Endodermal cell (in vitro differentiated cells): ENCODE results near the gene DRD4. TPM values are rescaled to one million over a fixed set of nuclear protein-coding genes. Genes with fewer than 3 reads are reported as not detected.

Experiments used
- DNase-seq: peaks from one replicate; pipeline ENCODE4 v3.0.0-alpha.2; 2017
- H3K27ac ChIP-seq: 2 replicates; pipeline ENCODE4 v1.5.1; 2013; ENCODE audit warnings: mild to moderate bottlenecking, low read depth, low read length, moderate library complexity
- H3K27me3 ChIP-seq: 2 replicates; pipeline ENCODE4 v1.6.1; 2013; ENCODE audit warnings: mild to moderate bottlenecking, low read length, moderate library complexity; ENCODE audit not compliant: insufficient read depth, control insufficient read depth, poor library complexity, severe bottlenecking
- H3K36me3 ChIP-seq: 2 replicates; pipeline ENCODE4 v1.7.0; 2013; ENCODE audit warnings: mild to moderate bottlenecking, low read length, moderate library complexity; ENCODE audit not compliant: control insufficient read depth, insufficient read depth
- H3K4me1 ChIP-seq: one replicate; pipeline ENCODE4 v1.7.0; 2013; ENCODE audit warnings: low read length; ENCODE audit not compliant: control insufficient read depth, insufficient read depth
- H3K4me3 ChIP-seq: 2 replicates; pipeline ENCODE4 v1.5.1; 2013; ENCODE audit warnings: mild to moderate bottlenecking, low read length, moderate library complexity
- H3K9ac ChIP-seq: 2 replicates; pipeline ENCODE4 v1.6.1; 2013; ENCODE audit warnings: mild to moderate bottlenecking, low read length, moderate library complexity; ENCODE audit not compliant: poor library complexity, severe bottlenecking; ENCODE audit errors: extremely low read depth
- H3K9me3 ChIP-seq: 2 replicates; pipeline ENCODE4 v1.6.1; 2013; ENCODE audit warnings: mild to moderate bottlenecking, low read length, moderate library complexity; ENCODE audit not compliant: control insufficient read depth
- H3K27ac Mint-ChIP-seq: 2 replicates; pipeline ENCODE4 v1.8.0; 2020; ENCODE audit warnings: mixed read lengths
- H3K27me3 Mint-ChIP-seq: 2 replicates; pipeline ENCODE4 v1.8.0; 2021; ENCODE audit warnings: mild to moderate bottlenecking, mixed read lengths; ENCODE audit not compliant: insufficient read depth
- H3K36me3 Mint-ChIP-seq: 2 replicates; pipeline ENCODE4 v1.8.0; 2020; ENCODE audit warnings: low read depth, mixed read lengths
- H3K4me1 Mint-ChIP-seq: 2 replicates; pipeline ENCODE4 v1.8.0; 2020; ENCODE audit warnings: mixed read lengths
- H3K4me3 Mint-ChIP-seq: 2 replicates; pipeline ENCODE4 v1.8.0; 2020; ENCODE audit warnings: mild to moderate bottlenecking, moderate library complexity, mixed read lengths
- H3K9me3 Mint-ChIP-seq: 2 replicates; pipeline ENCODE4 v1.8.0; 2020; ENCODE audit warnings: mild to moderate bottlenecking, mixed read lengths
- WGBS, 2 experiments: methylation state at CpG; one replicate each; pipeline versions ENCODE4 v1.1.5 to v1.1.7; 2013; ENCODE audit warnings: missing lambda C conversion rate in 2 of 2, mixed read lengths in 1 of 2; ENCODE audit not compliant: insufficient coverage in 1 of 2, insufficient read length in 1 of 2; 5-methylcytosine and 5-hydroxymethylcytosine counted together
- total RNA-seq, 2 donors: library from RNA; stranded (reverse); fragmentation: NEBNext Ultra II Directional in 1 of 2; extraction: Animal tissue kit (Norgen Biotek cat#: 25700) in 1 of 2; gene quantifications; 2 replicates in 1 of 2; 3 replicates in 1 of 2; pipeline ENCODE4 v1.2.1, GENCODE V29; 2021
- TF ChIP-seq, protein P1 (sequence below): fragments of 200-600 bp; sonication (generic); conservative IDR thresholded peaks from 2 replicates; pipeline ENCODE4 v1.5.0; 2021; ENCODE audit warnings: antibody characterized with exemption, mild to moderate bottlenecking

Gene DRD4
- total RNA-seq, 2 donors from 2014 or later, result 1.8 to 2.7 TPM

DNA sequence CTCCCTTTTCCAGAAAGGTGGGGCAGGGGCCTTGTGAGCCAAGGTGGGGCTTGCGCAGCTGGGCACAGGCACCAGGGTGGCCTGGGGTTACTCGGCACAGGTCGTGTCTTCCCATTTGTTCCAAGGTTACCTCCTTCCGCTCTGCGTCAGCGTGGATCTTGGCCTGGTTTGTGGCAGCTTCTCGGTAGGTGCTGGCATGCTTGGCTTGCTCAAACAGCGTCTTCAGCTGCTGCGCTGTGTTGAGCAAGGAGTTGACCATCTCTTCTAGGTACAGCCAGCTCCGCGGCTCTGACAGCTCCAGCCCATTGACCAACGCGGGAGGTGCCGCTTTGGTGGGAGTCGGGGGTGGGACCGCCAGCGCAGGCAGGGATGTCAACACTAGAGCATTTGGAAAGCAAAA, 37.3 kb downstream of the DRD4 start:
- H3K9me3 Mint-ChIP-seq, result no peaks in the 10 kb centered on the region
- Histone ChIP-seq H3K4me1 (no peaks in the 10 kb centered on the region), H3K4me3 (no peak overlapping the region), H3K9me3 (no peaks in the 10 kb centered on the region), H3K36me3 (peaks cover 36% of the 10 kb centered on the region), H3K27me3 (no peaks in the 10 kb centered on the region), H3K9ac (no peak overlapping the region), H3K27ac (no peak overlapping the region)
- WGBS, 2 experiments, result 92 to 95% methylated on average over 16 to 17 of the region's 17 CpGs
- H3K4me3 Mint-ChIP-seq, result no peak overlapping the region
- H3K4me1 Mint-ChIP-seq, result no peaks in the 10 kb centered on the region
- H3K36me3 Mint-ChIP-seq, result peaks cover 58% of the 10 kb centered on the region
- DNase-seq, result no peak
- TF ChIP-seq, protein P1, sequence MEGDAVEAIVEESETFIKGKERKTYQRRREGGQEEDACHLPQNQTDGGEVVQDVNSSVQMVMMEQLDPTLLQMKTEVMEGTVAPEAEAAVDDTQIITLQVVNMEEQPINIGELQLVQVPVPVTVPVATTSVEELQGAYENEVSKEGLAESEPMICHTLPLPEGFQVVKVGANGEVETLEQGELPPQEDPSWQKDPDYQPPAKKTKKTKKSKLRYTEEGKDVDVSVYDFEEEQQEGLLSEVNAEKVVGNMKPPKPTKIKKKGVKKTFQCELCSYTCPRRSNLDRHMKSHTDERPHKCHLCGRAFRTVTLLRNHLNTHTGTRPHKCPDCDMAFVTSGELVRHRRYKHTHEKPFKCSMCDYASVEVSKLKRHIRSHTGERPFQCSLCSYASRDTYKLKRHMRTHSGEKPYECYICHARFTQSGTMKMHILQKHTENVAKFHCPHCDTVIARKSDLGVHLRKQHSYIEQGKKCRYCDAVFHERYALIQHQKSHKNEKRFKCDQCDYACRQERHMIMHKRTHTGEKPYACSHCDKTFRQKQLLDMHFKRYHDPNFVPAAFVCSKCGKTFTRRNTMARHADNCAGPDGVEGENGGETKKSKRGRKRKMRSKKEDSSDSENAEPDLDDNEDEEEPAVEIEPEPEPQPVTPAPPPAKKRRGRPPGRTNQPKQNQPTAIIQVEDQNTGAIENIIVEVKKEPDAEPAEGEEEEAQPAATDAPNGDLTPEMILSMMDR, result no peak
- H3K27me3 Mint-ChIP-seq, result no peaks in the 10 kb centered on the region
- H3K27ac Mint-ChIP-seq, result no peak overlapping the region

GRCh38 chr11:678297-678696, 41.2 kb downstream of the DRD4 start:
- no peaks in the 10 kb centered on the region for H3K27me3 ChIP-seq
- 97% methylated on average over 3 of the region's 3 CpGs; no CpG with 5 or more reads in 1 of the 2 experiments for WGBS, 2 experiments
- no peaks in the 10 kb centered on the region for H3K4me1 Mint-ChIP-seq
- no peak overlapping the region for H3K27ac Mint-ChIP-seq
- no peak overlapping the region for H3K4me3 Mint-ChIP-seq
- peaks cover 49% of the 10 kb centered on the region for H3K36me3 ChIP-seq
- H3K27me3 Mint-ChIP-seq, result no peaks in the 10 kb centered on the region
- H3K36me3 Mint-ChIP-seq, result peaks cover 80% of the 10 kb centered on the region
- no peak overlapping the region for H3K9ac ChIP-seq
- TF ChIP-seq, protein P1, result no peak
- no peak overlapping the region for H3K27ac ChIP-seq
- no peak for DNase-seq
- H3K9me3 Mint-ChIP-seq, result no peaks in the 10 kb centered on the region
- H3K4me3 ChIP-seq, result no peak overlapping the region
- no peaks in the 10 kb centered on the region for H3K9me3 ChIP-seq
- H3K4me1 ChIP-seq, result no peaks in the 10 kb centered on the region

DNA sequence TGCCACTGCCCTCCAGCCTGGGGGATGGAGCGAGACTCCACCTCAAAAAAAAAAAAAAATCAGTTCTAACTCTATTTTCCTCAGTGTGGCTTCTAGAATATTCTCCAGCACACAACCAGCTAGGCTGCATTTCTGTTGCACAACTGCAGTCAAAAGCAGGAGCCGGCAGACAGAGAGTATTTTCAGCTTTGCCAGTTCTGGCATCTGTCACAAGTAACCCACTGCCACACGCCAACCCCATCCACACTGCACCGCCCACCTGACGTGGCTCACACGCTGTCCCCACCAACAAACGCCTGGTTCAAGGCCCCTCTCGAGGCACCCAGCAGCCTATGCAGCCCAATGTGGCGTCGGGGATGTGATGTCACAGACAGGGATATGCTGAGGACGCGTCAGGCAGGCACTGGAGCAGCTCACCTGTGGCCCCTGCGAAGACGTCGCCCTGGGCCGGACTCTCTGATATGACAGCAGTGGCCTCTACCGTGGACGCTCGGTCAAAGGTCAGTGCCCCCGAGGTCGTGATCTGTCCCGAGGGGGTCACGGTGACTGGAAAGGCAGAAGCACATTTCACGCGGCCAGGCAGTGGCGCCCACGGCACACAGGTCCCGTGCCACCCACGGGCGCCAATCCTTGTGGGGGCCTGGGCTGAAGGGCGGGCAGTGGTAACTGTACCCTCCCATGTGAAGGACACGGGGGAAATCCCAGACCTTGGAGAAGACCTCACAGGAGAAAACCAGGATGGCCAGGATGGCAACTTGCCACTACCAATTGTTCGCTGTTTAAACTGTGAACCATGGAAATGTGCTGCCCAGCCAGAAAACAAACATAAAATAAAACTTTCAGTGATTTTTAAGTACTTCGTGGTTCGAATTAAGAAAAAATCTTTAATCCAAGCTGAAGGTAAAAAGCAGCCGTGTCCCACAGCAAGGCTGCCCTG, 42.5 kb downstream of the DRD4 start:
- TF ChIP-seq, protein P1, result no peak
- Histone ChIP-seq H3K4me3 (no peak overlapping the region), H3K27ac (no peak overlapping the region), H3K9ac (no peak overlapping the region), H3K36me3 (peaks cover 49% of the 10 kb centered on the region), H3K9me3 (no peaks in the 10 kb centered on the region), H3K4me1 (no peaks in the 10 kb centered on the region), H3K27me3 (no peaks in the 10 kb centered on the region)
- no peaks in the 10 kb centered on the region for H3K27me3 Mint-ChIP-seq
- H3K4me3 Mint-ChIP-seq, result no peak overlapping the region
- no peaks in the 10 kb centered on the region for H3K4me1 Mint-ChIP-seq
- WGBS, 2 experiments, result 96 to 98% methylated on average over 25 to 36 of the region's 36 CpGs
- H3K9me3 Mint-ChIP-seq, result no peaks in the 10 kb centered on the region
- H3K36me3 Mint-ChIP-seq, result peaks cover 79% of the 10 kb centered on the region
- DNase-seq, result no peak
- no peak overlapping the region for H3K27ac Mint-ChIP-seq
